ENCODE results near the gene RNF208.
A peak's percentile ranks its signal among the peaks of the same experiment; 100 is the strongest.
"Not testable (repeated sequence)": the region's sequence is repeated elsewhere in the genome, so short reads cannot be mapped to it uniquely, and the experiment has no call there.

Gene RNF208

GRCh38 chr9:137241490-137242268 is 19.6 kb upstream of the RNF208 start:
- in situ Hi-C loops (cut with HindIII; ENCODE audit: low pct_ligation_motif_present, low pct_unique_long_range_greater_than_20kb, low sequenced_read_pairs) = no loop called here
- DNase-seq = peak; percentile 50

GRCh38 chr9:137240841-137241489 is 18.9 kb upstream of the RNF208 start, which contains the start of gene TUBB4B:
TUBB4B (plus strand) TSS chr9:137241287; CDS start chr9:137241361, 74 bp downstream.
- in situ Hi-C loops (cut with HindIII; ENCODE audit: low pct_ligation_motif_present, low pct_unique_long_range_greater_than_20kb, low sequenced_read_pairs) = no loop called here
- DNase-seq = peak; percentile 98

GRCh38 chr9:137240318-137240840 is 18.3 kb upstream of the RNF208 start:
- in situ Hi-C loops (cut with HindIII; ENCODE audit: low pct_ligation_motif_present, low pct_unique_long_range_greater_than_20kb, low sequenced_read_pairs) = no loop called here
- DNase-seq = peak; percentile 64

- in situ Hi-C loops (cut with HindIII; ENCODE audit: low pct_ligation_motif_present, low pct_unique_long_range_greater_than_20kb, low sequenced_read_pairs); DNase-seq: not testable (repeated sequence)
Observed at GRCh38 chr9:137239541-137240200, 17.6 kb upstream of the RNF208 start.

- no peak for DNase-seq
- in situ Hi-C loops (cut with HindIII; ENCODE audit: low pct_ligation_motif_present, low pct_unique_long_range_greater_than_20kb, low sequenced_read_pairs) = no loop called here
Observed at GRCh38 chr9:137237759-137238726, 16.0 kb upstream of the RNF208 start.

- no peak for DNase-seq
- in situ Hi-C loops (cut with HindIII; ENCODE audit: low pct_ligation_motif_present, low pct_unique_long_range_greater_than_20kb, low sequenced_read_pairs) = no loop called here
Observed at GRCh38 chr9:137236936-137237421, 14.9 kb upstream of the RNF208 start.

- peak; percentile 75 for DNase-seq
- in situ Hi-C loops (cut with HindIII; ENCODE audit: low pct_ligation_motif_present, low pct_unique_long_range_greater_than_20kb, low sequenced_read_pairs) = no loop called here
Observed at GRCh38 chr9:137236238-137236935, 14.3 kb upstream of the RNF208 start.

- no peak for DNase-seq
- in situ Hi-C loops (cut with HindIII; ENCODE audit: low pct_ligation_motif_present, low pct_unique_long_range_greater_than_20kb, low sequenced_read_pairs) = no loop called here
Observed at GRCh38 chr9:137235424-137236237, 13.6 kb upstream of the RNF208 start.

- in situ Hi-C loops (cut with HindIII; ENCODE audit: low pct_ligation_motif_present, low pct_unique_long_range_greater_than_20kb, low sequenced_read_pairs) = no loop called here
- DNase-seq = no peak
Observed at GRCh38 chr9:137234758-137235423, 12.9 kb upstream of the RNF208 start.

GRCh38 chr9:137234055-137234697 is 12.1 kb upstream of the RNF208 start:
- in situ Hi-C loops (cut with HindIII; ENCODE audit: low pct_ligation_motif_present, low pct_unique_long_range_greater_than_20kb, low sequenced_read_pairs) = no loop called here
- no peak for DNase-seq

- in situ Hi-C loops (cut with HindIII; ENCODE audit: low pct_ligation_motif_present, low pct_unique_long_range_greater_than_20kb, low sequenced_read_pairs) = no loop called here
Observed at GRCh38 chr9:137233143-137233980, 11.3 kb upstream of the RNF208 start.

GRCh38 chr9:137232510-137232909 is 10.5 kb upstream of the RNF208 start:
- in situ Hi-C loops (cut with HindIII; ENCODE audit: low pct_ligation_motif_present, low pct_unique_long_range_greater_than_20kb, low sequenced_read_pairs) = no loop called here

More at GRCh38 chr9:137233143-137233980, 11.3 kb upstream of the RNF208 start:
- no peak for DNase-seq

GRCh38 chr9:137232101-137232500 is 10.1 kb upstream of the RNF208 start:
- in situ Hi-C loops (cut with HindIII; ENCODE audit: low pct_ligation_motif_present, low pct_unique_long_range_greater_than_20kb, low sequenced_read_pairs) = no loop called here
- DNase-seq = no peak

More at GRCh38 chr9:137232510-137232909, 10.5 kb upstream of the RNF208 start:
- no peak for DNase-seq

GRCh38 chr9:137231372-137232039 is 9.5 kb upstream of the RNF208 start:
- DNase-seq = no peak
- in situ Hi-C loops (cut with HindIII; ENCODE audit: low pct_ligation_motif_present, low pct_unique_long_range_greater_than_20kb, low sequenced_read_pairs) = no loop called here
